Superior temporal gyrus (tissue), 1 donor: ENCODE results near the gene LPO.

Experiments
- DNase-seq: peaks from one replicate; pipeline ENCODE4 v3.0.0-alpha.2; 2016; ENCODE audit errors: extremely low spot score

LPO gene

GRCh38 chr17:58238147-58238634, at the start of gene LPO:
LPO (plus strand) TSS chr17:58238584; CDS start chr17:58242980, 4,396 bp downstream.
- no peak for DNase-seq

- DNase-seq, result peak; percentile 35
These were observed 48.8 kb upstream of the LPO start for GRCh38 chr17:58189436-58190146.

- no peak for DNase-seq
These were observed 47.0 kb upstream of the LPO start for GRCh38 chr17:58191241-58191896.

GRCh38 chr17:58192612-58193011, 45.8 kb upstream of the LPO start, which contains the start of gene EPX:
EPX (plus strand) TSS chr17:58192726; CDS start chr17:58192847, 121 bp downstream.
- DNase-seq, result no peak

- DNase-seq, result no peak
These were observed 44.6 kb upstream of the LPO start for GRCh38 chr17:58193641-58194255.

- no peak for DNase-seq
These were observed 42.8 kb upstream of the LPO start for GRCh38 chr17:58195518-58196123.

GRCh38 chr17:58196610-58197009, 41.8 kb upstream of the LPO start:
- no peak for DNase-seq

- peak; percentile 12 for DNase-seq
These were observed 38.3 kb upstream of the LPO start for GRCh38 chr17:58200024-58200633.

- DNase-seq, result no peak
These were observed 35.5 kb upstream of the LPO start for GRCh38 chr17:58202859-58203258.

- no peak for DNase-seq
These were observed 33.6 kb upstream of the LPO start for GRCh38 chr17:58204796-58205195.

- no peak for DNase-seq
These were observed 32.4 kb upstream of the LPO start for GRCh38 chr17:58205936-58206335.

GRCh38 chr17:58207451-58207850, 30.9 kb upstream of the LPO start:
- no peak for DNase-seq

- DNase-seq, result no peak
These were observed 30.0 kb upstream of the LPO start for GRCh38 chr17:58208344-58208743.

GRCh38 chr17:58210922-58211321, 27.5 kb upstream of the LPO start:
- no peak for DNase-seq

- DNase-seq, result no peak
These were observed 22.7 kb upstream of the LPO start for GRCh38 chr17:58215685-58216084.

- no peak for DNase-seq
These were observed 20.6 kb upstream of the LPO start for GRCh38 chr17:58217766-58218165.

- peak; percentile 94 for DNase-seq
These were observed 19.2 kb upstream of the LPO start, which contains the start of gene MKS1 for GRCh38 chr17:58219007-58219788. MKS1 (minus strand) TSS chr17:58219255; CDS start chr17:58219230, 25 bp downstream.

- DNase-seq, result no peak
These were observed 18.6 kb upstream of the LPO start for GRCh38 chr17:58219789-58220183.

- no peak for DNase-seq
These were observed 14.1 kb upstream of the LPO start for GRCh38 chr17:58224315-58224714.

- DNase-seq, result no peak
These were observed 10.7 kb upstream of the LPO start for GRCh38 chr17:58227733-58228132.

- no peak for DNase-seq
These were observed 9.7 kb upstream of the LPO start for GRCh38 chr17:58228679-58229078.
